Upper lobe of left lung (tissue), 4 donors: ENCODE results near the gene FLNB.

Source experiments
- CTCF ChIP-seq, 6 experiments: fragments of 450-650 bp in 4 of 6; fragments of 200-600 bp in 2 of 6; sonication (generic) in 2 of 6; IDR thresholded peaks; one replicate each; pipeline ENCODE4 v1.5.1; 2016 to 2019; ENCODE audit warnings: antibody characterized with exemption in 6 of 6
- EP300 ChIP-seq, 4 donors: sonication (generic); formaldehyde crosslinking; IDR thresholded peaks; one replicate each; pipeline ENCODE4 v1.5.1; 2017; ENCODE audit warnings: antibody characterized with exemption in 4 of 4, control low read depth in 2 of 4
- POLR2A ChIP-seq, 4 donors: fragments of 450-650 bp; IDR thresholded peaks; one replicate each; pipeline ENCODE4 v1.5.1; 2016 to 2017; ENCODE audit warnings: antibody characterized with exemption in 4 of 4, mild to moderate bottlenecking in 2 of 4
- POLR2AphosphoS5 ChIP-seq, 2 donors: sonication (generic); formaldehyde crosslinking; IDR thresholded peaks; one replicate each; pipeline ENCODE4 v1.5.1; 2017; ENCODE audit warnings: antibody characterized with exemption in 2 of 2

- TF ChIP-seq POLR2A (IDR thresholded peaks at IDR 0.05) (no peak), CTCF (IDR thresholded peaks at IDR 0.05) (no peak), POLR2AphosphoS5 (IDR thresholded peaks at IDR 0.05) (no peak), EP300 (IDR thresholded peaks at IDR 0.05) (no peak)
Measured at GRCh38 chr3:58141766-58142345, 133.6 kb downstream of the FLNB start.
